Liver (tissue), 3 donors: ENCODE data around the gene CSMD2.

Source experiments
- CTCF ChIP-seq: fragments of 150-350 bp; IDR thresholded peaks from 2 replicates; pipeline ENCODE4 v1.5.1; 2017; ENCODE audit warnings: improper control_type of control experiment, low read depth, low read length; ENCODE audit not compliant: missing input control
- EGR1 ChIP-seq, 2 donors: IDR thresholded peaks; 2 replicates each; pipeline ENCODE4 v1.6.1; 2016 to 2018; ENCODE audit warnings: antibody characterized with exemption in 2 of 2, low read depth in 2 of 2
- TAF1 ChIP-seq: conservative IDR thresholded peaks from 2 replicates; pipeline ENCODE4 v1.6.1; 2016; ENCODE audit warnings: antibody characterized with exemption, mild to moderate bottlenecking
- TF ChIP-seq, protein P1 (sequence below): IDR thresholded peaks from 2 replicates; pipeline ENCODE4 v1.6.1; 2016; ENCODE audit warnings: antibody characterized with exemption
- donor health status: healthy.
- donor health status: healthy.

- no peak for TF ChIP-seq TAF1
- TF ChIP-seq, protein P1, sequence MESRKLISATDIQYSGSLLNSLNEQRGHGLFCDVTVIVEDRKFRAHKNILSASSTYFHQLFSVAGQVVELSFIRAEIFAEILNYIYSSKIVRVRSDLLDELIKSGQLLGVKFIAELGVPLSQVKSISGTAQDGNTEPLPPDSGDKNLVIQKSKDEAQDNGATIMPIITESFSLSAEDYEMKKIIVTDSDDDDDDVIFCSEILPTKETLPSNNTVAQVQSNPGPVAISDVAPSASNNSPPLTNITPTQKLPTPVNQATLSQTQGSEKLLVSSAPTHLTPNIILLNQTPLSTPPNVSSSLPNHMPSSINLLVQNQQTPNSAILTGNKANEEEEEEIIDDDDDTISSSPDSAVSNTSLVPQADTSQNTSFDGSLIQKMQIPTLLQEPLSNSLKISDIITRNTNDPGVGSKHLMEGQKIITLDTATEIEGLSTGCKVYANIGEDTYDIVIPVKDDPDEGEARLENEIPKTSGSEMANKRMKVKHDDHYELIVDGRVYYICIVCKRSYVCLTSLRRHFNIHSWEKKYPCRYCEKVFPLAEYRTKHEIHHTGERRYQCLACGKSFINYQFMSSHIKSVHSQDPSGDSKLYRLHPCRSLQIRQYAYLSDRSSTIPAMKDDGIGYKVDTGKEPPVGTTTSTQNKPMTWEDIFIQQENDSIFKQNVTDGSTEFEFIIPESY, result no peak
- no peak for TF ChIP-seq CTCF
- TF ChIP-seq EGR1 (IDR thresholded peaks at IDR 0.05; ENCODE audit: low read depth in 2 of 2), result no peak
Measured at GRCh38 chr1:34087986-34088385, 77.0 kb downstream of the CSMD2 start.
